HG03039 (cell line): ENCODE results near the gene SLC16A5.

Source experiments
- ATAC-seq: cut with Tn5 transposase; IDR thresholded peaks from one replicate; pipeline ENCODE4 v1.9.1; 2021; ENCODE audit warnings: mild to moderate bottlenecking, moderate library complexity; ENCODE audit not compliant: unreplicated experiment

Gene SLC16A5

DNA sequence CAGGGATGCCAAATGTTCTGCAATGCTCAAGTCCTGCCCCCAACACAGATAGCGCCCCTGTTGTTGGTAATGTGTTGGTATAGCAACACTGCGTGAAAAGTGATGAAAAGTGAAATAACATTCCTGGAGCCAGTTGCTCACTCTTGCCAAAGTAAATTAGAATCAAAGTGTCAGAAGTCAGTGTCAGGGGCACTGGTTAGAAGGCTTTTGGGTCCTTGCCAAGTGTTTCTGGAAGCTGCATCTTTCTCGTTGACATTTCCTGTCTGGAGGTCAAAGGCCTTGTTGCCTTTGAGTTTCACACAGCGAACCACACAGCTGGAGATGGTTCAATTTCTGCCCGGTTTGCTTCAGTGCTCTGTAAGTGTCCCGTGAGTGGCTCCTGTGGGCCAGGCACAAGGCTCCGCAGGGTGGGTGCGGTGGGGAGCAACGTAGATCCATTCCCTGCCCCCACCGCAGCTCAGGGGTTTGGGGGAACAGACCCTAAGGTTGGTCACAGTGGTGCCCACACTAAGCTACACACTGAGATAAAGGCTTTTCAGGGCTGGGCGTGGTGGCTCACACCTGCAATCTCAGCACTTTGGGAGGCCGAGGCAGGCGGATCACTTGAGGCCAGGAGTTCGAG is 3.6 kb upstream of the SLC16A5 start:
- no peak for ATAC-seq

DNA sequence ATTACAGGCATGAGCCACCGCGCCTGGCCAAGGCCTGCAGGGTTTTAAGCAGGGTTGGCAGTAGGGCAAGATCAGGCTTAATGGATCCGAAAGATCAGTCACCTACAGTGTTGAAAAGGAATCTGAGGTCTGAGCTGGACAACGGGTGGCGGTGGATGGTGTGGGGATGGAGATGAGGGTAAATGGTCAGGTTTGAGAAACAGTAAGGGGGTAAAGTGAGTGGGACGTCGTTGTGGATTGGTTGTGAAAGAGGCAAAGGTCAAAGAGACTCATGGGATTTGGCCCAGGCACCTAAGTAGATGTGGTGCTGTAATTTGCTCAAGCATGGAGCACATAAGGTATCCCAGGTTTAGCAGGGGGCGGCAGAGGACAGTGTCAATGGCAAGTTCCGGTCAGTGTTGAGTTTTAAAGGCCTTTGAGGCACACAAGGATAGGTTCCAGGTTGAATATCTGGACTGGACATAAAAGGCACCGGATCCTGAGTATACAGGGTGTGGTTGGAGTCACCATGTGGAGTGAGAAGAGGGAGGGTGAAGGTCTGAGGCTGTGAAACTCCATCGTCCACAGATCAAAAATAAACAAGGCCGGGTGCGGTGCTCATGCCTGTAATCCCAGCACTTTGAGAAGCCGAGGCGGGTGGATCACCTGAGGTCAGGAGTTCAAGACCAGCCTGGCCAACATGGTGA is 1.1 kb upstream of the SLC16A5 start:
- ATAC-seq: no peak

DNA sequence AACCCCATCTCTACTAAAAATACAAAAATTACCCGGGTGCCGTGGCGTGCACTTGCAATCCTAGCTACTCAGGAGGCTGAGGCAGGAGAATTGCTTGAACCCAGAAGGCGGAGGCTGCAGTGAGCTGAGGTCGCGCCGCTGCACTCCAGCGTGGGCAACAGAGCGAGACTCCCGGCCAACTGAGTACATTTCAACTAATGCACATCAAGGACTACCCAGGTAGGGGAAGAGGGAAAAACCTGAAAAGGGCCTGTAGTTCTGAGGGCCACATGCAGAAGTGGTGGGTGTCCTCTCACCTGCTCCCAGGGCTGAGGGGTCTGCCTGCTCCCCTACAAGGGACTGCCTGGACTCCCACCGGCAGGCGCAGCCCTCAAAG is 584 bp upstream of the SLC16A5 start:
- ATAC-seq: no peak

DNA sequence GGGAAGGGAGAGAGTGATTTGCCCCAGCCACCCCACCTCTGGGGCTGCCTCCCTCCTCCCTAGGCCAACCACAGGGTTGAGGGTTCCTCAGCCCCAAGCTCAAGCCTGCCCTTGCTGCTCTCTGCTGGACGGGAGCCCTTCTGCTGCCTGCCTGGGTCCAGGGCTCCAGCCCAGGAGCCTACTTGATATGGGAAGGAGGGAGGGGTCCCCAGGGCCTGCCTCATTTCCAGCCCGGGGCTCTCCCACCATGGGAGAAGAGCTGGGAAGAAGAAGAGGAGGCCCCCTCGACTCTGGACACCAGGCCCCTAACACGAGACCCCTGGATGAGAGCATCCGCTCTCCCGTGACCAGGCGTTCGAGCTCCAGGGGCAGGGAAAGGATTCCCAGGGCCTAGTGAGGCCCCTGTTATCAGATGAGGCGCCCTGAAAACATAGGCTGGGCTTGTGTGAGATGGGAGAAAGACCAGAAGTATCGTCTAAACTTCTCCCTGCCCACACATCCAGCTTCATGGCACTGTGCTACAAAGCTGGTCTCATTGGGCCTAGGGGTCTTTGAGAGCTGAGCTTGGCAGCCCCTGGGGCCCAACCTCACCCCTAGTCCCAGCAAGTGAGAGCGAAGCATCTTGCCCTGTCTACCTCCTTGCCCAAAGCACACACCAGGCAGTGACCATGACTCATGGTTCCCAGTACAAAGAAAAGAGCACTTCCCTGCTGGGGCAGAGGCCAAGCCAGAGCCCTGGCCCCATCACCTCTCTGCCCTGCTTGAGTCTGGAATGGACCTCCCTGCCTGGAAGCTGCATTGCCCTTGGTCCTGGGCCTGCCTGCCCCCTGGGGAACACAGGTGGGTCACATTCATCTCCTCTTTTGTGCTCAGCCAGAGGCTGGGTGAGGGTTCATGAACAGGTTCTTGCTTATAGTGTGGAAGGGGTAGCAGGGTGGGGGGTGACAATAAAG is 987 bp downstream of the SLC16A5 start:
- ATAC-seq: no peak

DNA sequence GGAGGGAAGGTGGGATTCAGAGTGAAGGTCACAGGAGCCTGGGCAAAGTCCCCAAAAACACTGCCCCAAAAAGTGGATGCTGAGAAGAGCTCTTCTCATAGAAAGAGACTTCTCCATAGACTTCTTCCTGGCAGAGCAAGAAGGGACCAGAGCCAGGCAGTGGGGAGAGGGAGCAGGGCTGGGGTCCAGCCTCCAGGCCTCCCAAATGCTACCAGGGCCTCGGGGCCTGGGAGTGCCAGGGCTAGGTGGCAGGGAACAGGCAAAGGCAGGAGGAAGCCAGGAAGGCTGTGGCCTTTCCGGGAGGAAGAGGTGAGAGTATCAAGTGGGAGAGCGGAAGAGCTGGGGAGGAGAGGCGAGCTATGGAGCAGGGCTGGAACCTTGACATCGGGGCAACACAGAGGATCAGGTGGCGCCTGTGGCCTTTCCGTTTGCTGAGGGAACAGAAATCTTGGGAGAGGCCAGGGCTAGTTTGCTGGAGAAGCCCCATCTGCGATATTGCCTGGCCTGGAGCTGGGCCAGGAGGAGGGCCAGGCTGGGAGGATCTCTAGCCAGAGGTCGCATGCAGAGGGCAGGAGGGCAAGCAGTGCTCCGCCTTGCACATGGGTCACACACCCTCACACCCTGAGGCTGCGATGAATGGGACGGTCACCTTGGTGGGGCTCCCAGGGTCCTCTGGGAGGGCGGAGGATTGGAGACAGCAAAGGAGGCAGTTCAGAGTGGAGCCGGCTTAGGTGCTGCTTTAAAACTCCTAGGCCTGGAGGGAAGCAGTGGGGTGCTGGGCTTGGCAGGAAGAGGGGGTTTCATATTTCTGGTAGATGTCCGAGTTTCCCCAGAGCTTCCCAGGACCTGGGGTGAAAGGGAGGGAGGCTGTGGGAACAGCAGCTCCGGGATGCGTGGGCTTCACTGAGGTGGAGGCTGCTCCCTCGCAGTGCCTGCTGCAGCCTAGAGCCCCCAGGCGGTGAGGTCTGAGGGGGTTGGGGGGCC is 3.4 kb downstream of the SLC16A5 start:
- no peak for ATAC-seq

DNA sequence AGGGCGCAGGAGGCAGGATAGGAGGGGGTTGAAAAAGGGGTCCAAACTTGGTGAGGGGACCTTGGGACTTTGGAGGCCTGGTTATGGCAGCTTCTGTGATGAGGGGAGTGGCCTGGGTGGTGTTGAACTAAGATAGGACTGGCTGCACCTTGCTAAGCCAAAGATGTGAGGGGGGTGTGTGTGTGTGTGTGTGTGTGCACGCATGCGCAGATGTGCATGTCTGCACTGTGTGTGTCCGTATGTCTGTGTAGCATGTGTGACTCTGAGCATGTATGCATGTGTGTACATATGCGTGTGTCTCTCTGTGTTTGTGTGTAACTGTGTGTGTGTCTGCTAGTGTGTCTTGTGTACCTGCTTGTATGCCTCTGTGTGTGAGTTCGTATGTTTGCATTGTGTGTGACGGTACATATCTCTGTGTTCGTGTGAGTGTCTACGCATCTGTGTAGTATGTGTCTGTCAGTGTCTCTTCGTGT is 4.1 kb downstream of the SLC16A5 start:
- no peak for ATAC-seq

DNA sequence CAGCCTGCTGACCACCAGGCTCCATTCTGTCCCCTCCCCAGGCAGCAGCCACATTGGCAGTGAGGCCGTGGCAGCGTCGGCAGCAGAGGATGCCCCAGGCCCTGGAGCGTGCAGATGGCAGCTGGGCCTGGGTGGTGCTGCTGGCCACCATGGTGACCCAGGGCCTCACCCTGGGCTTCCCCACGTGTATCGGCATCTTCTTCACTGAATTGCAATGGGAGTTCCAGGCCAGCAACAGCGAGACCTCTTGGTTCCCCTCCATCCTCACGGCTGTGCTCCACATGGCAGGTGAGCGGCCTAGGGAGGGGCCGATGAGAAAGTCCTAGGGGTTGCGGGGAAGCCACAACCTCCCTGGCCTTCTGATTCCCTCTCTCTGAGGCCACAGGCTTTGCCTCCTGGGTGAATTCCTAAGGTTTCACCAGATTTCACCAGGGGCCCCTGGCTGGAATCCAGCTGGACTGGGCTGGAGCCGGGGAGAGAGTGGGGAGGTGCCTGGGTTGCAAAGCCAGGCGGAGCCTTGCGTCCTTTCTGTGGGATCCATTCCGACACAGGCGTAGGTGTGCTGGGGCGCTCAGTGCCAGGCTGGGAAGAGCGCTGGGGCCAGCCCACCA is 5.9 kb downstream of the SLC16A5 start:
- ATAC-seq: no peak

DNA sequence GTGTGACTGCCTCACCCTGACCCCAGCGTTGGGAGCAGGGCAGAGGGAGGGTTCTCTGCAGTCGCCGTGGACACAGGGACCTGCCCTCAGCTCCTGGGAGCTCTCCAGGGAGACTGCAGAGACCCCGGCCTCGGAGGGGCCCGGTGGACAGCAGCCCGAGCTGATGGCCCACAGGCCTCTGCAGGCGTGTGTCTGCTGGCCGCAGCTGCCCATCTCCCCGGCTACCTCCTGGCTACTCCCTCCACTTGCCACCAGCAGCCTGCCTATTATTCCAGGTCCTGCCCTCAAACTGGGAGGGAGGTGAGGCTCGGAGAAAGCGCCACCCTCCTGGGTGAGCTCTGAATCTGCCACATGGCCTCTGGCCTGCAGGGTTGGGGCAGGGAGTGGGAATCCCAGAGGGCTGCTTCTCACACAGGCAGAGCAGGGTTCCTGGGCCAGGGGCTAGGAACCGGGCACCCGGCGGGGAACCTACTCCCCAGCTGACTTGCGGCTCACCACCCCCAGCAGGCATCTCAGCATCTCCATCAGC is 7.2 kb downstream of the SLC16A5 start:
- ATAC-seq: no peak

DNA sequence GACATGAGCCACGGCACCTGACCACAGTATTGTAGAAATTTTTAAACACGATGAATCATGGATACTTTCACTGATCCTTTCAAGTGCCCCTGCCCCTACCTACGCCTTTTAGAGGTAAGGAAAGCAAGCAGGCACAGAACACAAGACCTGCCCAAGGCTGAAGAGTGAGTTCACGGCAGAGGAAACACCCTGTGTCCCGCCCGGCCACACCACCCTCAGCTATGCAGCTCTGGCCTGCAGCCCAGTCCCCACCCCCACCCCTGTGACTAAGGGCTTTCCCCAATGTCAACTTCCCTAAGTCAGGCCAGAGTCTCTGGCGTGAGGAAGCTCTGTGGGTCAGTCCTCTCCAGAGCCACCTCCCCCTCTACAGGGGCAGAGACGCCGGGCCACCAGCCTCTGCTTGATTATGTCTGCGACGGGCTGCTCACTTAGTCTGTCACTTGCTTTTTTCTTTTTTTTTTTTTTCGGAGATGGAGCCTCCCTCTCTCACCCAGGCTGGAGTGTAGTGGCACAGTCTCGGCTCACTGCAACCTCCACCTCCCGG is 8.4 kb downstream of the SLC16A5 start:
- ATAC-seq: no peak

DNA sequence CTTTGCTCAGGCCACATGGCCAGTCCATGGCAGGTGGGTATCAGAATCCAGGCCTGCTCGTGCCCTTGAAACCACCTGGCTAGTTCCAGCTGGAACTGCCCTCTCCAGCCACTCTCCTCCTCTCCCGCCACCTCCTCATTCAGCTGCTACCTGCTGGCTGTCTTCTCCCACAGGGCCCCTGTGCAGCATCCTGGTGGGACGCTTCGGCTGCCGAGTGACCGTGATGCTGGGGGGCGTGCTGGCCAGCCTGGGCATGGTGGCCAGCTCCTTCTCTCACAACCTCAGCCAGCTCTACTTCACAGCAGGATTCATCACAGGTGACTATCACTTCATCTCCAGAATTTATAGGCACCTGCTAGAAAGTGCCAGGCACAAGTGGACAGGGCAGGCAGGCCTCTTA is 10.1 kb downstream of the SLC16A5 start:
- no peak for ATAC-seq

DNA sequence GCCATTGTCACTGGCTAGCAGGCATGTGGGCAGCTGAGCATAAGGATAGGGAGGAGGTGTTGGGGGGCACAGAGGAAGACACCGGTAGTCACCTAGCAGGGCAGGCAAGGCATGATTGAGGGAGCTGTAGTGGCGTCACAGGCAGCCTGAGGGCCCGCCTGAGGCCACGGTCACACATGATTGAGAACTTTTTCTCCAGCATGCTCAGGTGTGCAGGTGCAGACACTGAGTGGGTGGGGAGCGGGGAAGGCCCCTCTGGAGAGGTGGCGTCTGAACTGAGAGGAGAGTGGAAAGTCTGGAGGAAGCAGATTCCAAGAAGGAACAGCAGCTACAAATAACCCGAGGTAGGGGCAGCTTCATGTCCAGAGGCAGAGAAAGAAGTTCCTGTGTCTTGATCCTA is 11.1 kb downstream of the SLC16A5 start:
- no peak for ATAC-seq

DNA sequence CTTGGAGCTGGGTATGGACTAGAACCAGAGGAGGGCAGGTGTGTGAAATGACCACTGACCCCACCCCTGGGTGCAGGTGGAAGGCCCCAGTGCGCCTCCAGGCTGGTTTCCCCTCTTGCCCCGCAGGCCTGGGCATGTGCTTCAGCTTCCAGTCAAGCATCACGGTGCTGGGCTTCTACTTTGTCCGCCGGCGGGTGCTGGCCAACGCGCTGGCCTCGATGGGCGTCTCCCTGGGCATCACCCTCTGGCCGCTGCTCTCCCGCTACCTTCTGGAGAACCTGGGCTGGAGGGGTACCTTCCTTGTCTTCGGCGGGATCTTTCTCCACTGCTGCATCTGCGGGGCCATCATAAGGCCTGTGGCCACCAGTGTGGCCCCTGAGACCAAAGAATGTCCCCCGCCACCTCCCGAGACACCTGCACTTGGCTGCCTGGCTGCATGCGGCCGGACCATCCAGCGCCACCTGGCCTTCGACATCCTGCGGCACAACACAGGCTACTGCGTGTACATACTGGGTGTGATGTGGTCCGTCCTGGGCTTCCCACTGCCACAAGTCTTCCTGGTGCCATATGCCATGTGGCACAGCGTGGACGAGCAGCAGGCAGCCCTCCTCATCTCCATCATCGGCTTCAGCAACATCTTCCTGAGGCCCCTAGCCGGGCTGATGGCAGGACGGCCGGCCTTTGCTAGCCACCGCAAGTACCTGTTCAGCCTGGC is 12.3 kb downstream of the SLC16A5 start:
- no peak for ATAC-seq

DNA sequence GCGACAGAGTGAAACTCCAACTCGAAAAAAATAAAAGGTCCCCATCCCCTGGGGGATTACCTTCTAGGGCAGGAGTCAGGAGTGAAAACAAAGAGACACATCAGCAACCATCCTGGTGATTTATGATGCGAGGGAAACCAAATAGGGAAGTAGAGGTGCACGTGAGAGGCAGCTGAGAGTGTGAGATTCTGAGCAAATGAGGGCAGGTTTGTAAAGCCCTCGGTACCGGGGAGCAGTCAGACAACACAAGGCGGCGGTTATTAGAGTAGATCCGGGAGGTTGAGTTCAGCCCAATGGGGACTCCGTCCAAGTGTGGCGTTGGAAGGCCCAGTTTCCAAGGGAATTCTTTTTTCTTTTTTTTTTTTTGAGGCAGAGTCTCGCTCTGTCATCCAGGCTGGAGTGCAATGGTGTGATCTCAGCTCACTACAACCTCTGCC is 14.6 kb downstream of the SLC16A5 start:
- ATAC-seq: no peak

DNA sequence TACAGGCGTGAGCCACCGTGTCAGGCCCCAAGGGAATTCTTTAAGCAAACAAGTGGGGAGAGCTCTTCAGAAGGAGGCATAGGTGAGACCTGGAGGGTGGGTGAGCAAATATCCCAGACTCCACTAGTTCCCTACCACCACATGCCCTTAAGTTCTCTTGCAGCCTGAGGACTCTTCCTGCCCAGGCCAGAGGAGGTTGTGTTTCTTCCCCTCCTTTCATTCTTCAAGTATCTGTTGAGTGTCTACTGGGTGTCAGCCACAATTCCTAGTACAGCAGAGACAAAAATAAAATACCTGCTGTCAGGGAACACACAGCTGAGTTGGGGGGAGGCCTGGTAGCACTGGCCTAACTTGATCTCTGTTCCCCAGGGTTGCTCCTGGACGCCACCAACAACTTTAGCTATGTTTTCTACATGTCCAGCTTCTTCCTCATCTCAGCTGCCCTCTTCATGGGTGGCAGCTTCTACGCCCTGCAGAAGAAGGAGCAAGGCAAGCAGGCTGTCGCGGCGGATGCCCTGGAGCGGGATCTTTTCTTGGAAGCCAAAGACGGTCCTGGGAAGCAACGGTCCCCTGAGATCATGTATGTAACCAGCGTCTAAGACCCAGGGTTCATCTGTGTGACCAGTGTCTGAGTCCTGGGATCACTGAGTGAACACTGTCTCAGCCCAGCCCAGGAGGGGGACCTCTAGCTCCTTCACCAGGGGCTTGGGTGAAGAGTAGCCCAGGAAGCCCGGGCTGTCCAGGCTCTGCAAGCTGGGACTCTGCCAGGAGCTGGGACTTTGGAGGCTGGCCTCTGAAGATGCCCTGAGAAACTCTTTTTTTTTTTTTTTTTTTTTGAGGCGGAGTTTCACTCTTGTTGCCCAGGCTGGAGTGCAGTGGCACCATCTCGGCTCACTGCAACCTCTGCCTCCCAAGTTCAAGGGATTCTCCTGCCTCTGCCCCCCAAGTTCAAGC is 16.1 kb downstream of the SLC16A5 start:
- no peak for ATAC-seq

DNA sequence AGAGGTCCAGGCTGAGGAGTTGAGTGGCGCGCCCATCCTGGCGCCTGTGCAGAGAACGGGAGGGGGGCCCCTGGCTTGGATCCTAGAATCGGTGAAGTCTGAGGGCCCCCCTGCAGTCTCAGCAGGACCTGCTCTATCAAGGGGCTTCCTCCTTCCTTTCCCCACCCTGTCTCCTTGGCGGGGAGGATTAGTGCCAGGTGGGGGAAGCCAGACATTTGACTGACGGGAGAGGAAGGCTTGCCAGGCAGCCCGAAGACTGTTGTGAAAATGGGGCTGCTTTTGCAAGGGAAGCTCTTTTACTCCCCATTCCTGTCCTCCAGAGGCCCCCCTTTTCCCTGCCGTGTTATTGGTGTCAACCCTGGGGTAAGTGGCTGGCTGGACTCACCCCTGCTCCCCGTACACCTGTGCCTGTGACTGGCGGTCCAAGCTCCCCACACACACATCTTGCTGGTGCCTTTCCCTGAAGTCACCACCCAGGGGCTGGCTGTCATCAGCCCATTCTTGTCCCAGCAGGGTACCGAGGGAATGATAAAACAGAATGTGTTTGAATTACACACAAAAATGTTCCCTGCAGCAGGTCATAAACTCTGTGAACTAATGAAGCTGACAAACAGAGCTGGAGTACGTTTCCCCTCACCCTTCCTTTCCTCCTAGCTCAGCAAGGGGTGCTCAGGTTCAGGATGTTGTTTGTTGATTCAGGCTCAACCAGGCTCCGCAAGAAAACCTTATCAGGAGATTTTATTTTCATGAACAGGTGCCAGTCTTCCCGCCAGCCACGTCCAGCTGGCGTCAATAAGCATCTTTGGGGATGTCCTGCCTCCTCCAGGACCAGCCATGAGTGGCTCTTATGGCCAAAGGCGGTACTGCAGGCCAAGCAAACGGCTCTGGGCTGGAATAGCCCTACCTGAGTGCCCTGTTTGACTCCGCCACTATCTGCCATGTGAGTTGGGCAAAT is 17.6 kb downstream of the SLC16A5 start:
- no peak for ATAC-seq

DNA sequence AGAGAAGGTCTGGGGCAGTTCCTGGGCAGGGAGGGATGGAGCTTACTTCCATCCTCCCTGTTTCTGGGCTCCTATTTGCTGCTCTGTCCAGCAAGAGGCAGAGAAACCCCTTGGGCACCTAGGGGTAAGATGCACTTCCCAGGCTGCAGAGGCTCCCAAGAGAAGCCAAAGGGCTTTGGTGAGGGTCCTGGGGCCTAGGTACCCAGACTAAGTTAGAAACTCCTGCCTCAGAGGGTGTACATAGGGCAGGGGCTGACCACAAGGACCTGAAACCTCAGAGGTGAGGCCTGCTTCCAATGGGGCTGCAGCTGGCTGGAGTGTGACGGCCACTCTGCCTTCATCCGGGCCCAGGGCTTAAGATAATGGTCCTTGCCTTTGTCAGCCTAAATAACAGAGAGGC is 20.4 kb downstream of the SLC16A5 start:
- ATAC-seq: no peak

DNA sequence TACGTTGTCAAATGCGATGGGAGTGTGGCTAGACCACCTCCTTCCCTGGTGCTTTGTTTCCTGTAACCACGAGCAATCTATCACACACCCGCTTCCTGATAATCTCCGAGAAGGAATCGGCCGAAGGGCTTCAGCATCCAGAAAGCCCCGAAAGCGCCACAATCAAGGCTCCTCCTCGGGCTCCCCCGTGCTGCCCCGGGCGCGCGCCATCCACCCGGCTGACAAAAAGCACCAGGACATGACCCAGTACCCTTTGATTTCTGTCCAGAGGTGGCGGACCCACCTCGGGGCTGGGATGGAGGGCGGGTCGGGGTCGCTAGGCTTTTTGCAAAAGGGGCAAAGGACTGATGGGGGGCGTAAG is 21.3 kb downstream of the SLC16A5 start:
- ATAC-seq: no peak
